Activated naive CD8-positive, alpha-beta T cell treated with anti-CD3 and anti-CD28 coated beads, Interleukin-2, amount 50 U/mL, for 16 hours (primary cell): Measurements from ENCODE around the gene PRRT4.

ENCODE experiments used
- DNase-seq: peaks from one replicate; pipeline ENCODE4 v3.0.0-alpha.2; 2020; ENCODE audit warnings: low read depth, low spot score

The PRRT4 gene

DNA sequence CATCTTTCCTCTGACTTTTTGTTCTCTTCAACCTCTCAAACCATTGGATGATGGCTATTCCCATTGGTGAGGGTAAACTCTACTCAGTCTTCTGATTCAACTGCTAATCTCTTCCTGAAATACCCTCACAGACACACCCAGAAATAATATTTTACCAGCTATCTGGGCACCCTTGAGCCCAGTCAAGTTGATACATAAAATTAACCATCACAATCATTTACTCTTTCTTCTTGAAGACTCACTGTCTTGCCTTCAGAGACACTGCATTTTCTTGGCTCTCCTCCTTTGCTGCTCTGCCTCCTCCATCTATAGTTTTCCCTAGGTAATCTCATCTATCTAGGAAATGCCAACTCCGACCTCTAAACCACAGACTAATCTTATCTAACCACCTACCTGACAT is 12.6 kb upstream of the PRRT4 start:
- no peak for DNase-seq

DNA sequence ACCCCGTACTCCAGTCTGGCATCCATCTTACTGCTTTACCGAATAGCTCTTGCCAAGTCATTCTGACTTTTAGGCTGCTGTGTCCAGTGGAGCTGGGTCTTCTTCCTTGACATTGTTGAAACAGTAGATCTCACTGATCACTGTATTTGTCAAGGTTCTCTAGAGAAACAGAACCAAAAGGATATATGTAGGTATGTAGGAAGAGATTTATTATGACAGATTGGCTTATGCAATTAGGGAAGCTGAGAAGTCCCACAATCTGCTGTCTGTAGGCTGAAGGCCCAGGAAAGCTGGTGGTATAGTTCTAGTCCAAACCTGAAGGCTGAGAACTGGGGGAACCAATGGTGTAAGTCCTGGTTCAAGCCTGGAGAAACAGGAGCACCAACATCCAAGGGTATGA is 12.1 kb upstream of the PRRT4 start:
- DNase-seq: no peak

DNA sequence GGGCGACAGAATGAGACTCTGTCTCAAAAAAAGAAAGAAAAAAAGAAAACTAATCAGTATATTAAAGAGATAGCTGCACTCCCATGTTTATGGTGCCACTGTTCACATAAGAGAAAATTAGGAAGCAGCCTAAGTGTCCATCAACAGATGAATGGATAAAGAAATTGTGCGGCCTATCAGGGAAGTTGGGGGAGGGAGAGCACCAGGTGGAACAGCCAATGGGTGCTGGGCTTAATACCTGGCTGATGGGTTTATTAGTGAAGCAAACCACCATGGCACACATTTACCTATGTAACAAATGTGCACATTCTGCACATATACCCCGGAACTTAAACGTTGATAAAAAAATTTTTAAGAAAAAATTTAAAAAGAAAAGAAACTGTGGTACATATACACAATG is 9.0 kb upstream of the PRRT4 start:
- no peak for DNase-seq

DNA sequence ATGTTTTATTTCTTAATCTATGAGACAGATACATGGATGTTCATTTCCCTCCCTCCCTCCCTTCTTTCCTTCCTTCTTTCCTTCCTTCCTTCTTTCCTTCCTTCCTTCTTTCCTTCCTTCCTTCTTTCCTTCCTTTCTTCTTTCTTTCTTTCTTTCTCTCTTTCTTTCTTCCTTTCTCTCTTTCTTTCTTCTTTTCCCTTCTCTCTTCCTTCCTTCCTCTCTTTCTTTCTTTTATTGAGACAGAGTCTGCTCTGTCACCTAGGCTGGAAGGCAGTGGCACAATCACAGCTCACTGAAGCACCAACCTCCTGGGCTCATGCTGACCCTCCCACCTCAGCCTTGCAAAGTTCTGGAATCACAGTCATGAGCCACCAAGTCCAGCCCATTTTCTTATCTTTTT is 5.5 kb upstream of the PRRT4 start:
- DNase-seq: no peak

DNA sequence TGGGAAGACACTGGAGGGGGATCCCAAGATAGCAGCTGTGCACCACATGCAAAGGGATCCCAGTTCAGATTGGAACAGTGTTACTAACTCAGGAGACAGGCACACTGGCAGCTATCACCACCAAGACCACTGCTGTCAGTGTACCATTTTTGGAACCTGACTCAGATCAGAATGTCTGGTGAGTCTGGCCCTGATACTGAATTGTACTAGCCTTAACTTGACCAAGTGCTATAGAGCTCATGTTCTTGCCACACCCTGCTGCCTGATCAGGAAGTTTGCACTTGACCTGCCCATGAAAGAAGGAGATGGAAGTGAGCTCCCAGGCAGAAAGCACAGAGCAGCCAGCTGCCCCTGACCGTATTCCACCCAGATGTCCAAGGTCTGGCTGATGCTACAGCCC is 4.8 kb upstream of the PRRT4 start:
- DNase-seq: no peak

DNA sequence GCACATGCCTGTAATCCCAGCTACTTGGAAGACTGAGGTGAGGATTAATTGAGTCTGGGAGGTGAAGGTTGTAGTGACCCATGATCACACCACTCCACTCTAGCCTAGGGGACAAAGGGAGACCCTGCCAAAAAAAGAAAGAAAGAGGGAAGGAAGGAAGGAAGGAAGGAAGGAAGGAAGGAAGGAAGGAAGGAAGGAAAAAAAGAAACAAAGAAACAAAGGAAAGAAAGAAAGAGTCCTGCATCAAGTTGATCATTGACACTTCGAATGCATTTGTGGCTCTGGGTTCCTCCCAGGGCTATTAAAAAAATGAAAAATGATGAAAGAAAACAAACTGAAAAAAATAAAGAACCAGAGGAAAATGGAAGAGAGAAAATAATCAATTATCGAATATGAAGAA is 3.9 kb upstream of the PRRT4 start:
- DNase-seq: no peak

DNA sequence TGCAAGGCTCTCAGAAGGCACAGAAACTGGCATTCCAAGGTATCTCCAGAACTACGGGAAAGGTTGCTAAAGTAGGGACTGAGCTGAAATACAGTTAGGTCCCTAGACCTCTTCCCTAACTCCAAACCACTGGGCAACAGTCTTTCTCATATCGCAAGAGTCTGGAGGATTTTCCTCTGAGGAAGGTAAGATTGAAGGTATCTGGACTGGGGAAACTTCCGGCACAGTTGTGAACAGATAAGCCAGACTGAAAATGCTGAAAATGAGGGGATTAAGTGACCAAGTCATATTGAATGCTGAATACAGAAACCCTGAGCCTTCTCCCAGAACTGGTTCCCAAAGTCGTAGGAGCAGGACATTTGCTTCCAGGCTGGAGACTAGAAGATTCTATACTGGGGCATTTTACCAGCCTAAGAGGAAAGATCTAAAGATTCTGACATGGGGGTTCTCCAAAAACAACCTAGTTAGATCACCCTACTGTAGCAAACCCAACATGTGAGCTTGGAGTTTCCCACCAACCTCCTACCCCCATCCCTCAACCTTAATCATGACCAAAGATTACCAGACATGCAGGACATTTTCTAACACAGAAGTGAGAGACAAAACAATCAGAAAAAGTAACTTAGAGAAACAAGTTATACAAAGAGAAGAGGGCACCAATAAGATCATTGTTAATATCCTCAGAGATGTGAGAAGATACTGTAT is 2.8 kb upstream of the PRRT4 start:
- no peak for DNase-seq

DNA sequence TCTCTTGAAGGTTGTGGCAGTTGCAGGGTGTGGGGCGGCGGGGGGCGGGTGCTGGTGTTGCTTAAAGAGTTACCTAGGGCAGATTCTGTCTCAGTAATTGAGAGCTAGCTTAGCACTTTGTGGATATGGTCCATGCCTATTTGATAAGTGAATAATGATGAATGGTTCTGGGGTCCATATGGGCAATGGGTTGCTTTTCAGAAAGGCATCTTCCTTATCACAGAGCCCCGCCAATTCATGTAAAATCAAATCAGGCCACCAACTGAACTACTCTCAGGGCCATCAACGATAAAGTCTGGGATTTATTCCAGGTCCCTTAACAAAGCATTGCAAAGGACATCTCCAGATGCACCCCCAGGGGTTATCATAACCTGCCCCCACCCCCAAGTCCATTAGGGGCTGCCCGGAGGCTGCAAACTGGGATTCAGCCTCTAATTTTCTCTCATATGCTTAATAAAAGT is 1.8 kb upstream of the PRRT4 start:
- no peak for DNase-seq

DNA sequence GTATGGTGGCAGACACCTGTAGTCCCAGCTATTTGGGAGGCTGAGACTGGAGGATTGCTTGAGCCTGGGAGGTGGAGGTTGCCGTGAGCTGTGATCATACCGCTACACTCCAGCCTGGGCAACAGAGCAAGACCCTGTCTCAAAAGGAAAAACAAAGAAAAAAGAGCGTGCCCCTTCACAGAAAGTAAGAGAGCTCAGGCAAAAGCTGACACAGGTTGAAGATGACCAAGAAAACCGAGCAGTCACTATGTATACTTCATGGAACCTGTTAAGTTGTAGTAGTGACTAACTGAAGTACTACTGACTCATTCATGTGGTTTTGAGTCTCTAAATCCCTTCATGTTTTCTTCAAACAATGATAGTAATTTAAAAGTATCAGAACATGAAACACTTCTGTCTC is 1.2 kb upstream of the PRRT4 start:
- no peak for DNase-seq

DNA sequence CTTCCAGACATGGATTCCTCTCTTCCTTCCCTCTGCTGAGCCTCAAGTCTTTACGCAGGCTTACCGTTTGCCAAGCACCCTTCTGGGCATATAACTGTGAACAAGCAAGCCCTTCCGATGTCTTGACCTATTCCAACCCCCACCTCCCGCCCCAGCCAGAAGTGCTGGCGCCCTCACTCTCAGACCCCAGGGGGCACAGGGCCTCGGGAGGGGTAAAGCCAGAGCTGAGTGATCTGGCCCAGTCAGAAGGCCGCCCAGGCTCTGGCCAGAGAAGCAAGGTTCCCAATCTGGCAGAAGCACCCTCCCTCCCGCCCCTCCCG is 1.2 kb downstream of the PRRT4 start:
- DNase-seq: no peak

DNA sequence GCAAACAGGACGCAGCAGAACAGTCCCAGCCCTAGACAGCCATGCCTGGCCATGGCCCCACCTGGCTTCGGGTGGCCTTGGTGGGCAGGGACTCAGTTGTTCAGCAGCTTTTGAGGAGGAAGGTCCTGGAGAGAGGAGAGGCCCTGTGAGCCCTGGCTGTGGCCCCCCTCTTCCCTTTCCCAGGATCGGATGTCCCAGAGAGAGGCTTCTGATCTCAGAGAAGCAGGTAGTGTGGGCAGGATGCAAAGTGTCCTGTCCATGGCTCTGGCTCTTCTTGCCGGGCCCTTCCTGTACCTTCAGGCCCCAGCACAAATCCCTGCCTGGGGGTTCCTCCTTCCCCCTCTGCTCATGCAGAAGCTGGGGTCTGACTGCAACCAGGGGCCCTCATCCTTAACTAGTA is 1.6 kb downstream of the PRRT4 start:
- no peak for DNase-seq

DNA sequence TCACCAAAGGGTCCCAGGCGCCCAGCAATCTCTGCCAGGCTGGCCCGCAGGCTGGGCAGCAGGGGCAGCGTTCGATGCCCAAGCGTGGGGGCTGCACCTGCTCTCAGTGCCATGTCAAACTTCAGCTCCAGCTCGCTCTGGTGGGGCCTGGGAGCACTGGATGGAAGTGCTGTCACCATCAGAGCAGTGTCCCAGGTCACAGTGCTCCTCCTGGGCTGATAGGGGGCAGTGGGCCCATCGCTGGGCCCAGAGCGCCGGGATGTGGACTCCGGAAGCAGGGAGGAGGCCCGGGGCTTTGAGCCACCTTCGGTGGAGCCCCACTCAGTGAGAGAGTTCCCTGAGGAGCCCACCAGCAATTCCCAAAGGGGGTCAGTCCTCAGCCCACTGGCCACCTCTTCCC is 2.2 kb downstream of the PRRT4 start:
- no peak for DNase-seq

DNA sequence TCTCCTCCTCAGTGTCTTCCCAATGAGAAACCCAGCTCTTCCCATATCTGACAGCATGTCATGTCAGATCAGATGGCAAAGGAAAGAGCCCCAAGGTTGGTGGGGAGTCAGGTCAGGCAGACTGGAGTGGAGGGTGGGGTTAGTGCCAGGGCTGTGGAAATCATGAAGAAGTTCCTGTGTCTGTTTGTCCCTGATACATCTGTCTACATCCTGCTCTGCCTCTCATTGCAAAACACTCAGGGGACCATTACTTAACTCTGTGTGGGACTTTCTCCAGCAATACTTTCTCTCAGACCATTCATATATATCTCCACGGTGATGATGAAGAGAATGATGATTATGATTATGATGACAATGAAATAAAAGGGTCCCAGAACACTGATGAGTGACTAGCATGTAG is 3.3 kb downstream of the PRRT4 start:
- DNase-seq: no peak

DNA sequence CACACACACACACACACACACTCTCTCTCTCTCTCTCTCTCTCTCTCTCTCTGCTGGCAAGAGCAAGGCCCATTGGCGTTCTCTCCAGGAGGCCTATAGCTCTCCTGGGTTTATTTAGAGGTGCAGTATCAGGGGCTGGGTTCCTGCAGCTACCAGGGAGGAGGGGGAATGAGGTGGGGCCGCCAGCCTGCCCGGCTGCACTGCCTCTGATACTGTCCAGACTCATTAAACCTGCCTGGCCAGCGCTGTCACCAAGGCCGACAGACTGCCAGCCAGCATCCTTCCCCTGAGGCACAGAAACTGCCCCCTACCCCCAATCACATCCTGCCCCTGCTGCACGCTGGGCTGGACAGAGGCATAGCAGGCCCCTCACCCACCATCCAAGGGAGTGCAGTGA is 4.3 kb downstream of the PRRT4 start:
- no peak for DNase-seq

DNA sequence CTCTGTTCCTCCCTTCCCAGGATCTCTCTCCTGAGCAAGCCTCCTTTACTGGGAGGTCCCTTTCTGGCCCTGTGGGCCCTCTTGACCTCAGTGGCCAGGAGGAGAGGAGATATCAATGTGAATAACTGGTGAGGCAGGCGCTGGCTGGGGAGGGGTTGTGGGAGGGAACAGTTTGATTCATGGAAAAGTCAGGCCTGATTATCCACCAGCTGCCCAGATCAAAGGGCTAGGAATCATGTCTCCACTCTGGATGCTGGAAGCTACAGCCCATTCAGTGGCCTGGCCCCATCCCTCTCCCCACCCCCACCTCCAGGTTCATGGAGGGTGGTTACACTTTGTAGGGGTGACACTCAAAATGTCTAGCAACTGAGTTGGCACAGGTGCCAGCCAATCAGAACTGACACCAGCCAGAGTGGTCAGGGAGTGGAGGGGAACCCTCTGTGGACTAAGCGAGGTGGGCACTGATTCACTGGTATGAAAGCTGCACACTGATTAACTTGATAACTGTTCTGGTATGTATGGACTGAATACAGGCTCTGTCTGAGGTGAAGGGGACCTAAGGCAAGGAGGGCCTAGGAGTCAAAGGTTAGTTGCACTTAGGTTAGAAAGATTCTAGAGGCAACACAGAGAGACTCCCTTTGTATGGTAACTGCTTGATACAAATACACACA is 4.8 kb downstream of the PRRT4 start:
- no peak for DNase-seq

DNA sequence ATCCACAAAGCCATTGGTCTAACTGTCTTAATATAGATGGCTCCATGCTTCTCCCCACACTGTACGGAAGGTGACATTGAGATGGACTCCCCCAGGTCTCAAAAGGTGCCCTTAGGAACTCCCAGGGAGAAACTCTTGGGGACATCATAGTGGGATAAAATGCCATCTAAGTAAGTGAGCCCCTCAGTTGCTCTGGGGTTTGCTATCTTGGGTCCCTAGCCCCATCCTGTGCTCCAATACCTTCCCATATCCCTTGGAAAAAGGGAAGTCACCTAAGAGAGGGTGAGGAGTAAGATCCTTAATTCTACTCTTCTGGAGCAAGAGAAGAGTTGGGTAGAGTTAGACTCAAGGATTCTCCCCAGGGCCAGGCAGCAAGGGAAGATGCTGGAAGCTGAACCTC is 7.9 kb downstream of the PRRT4 start:
- no peak for DNase-seq

DNA sequence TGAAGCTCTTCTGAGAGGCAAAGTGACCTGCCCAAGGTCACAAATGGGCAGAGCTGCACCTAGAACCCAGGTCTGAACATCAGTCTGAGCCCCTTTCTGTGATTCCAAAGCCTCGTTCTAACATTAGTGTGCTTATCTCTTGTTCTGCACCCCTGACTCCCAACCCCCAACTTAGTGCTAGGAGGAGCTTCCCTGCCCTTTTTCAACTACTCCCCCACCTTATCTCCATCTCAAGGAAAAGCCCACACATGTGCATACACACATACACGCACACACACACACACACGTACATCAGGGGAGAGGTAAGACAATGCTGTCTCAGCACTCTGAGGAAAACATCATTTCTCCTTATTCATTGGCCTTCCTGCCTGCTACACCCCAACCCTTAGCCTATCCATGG is 8.3 kb downstream of the PRRT4 start:
- DNase-seq: no peak

DNA sequence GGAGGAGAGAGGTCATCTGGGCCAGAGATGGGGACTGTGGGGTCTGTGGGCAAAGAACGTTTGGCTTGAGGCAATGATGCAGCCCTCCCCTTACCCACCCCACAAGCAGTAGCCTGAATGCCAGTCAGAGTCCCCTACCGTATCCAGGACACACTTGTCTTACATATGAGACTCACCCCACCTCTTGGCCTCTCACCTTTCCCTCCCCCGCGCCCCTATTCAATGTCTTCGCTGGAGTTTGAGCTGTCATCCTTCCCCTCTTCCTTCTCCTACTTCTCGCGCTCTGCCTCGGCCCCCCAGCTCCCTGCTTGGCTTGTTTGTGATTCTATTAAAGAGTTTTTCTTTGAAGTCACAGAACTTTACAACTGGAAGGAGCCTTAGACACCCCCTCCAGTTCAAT is 8.9 kb downstream of the PRRT4 start:
- DNase-seq: no peak

DNA sequence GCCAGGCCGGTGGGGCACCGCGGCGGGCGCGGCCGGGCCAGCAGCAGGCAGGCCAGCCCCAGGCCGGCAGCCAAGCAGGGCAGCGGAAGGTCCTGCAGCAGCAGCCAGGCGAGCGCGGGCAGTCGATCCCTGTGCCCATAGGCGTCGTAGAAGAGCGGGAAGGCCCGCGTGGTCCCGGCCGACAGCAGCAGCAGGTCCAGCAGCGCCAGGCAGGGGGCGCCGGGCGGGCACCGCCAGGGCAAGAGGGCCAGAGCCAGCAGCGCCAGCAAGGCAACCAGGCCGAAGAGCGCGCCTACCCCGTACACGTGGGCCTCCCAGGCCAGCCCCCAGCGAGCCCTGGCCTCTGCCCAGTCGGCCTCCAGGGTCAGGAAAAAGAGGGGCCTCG is 9.3 kb downstream of the PRRT4 start:
- DNase-seq: no peak

DNA sequence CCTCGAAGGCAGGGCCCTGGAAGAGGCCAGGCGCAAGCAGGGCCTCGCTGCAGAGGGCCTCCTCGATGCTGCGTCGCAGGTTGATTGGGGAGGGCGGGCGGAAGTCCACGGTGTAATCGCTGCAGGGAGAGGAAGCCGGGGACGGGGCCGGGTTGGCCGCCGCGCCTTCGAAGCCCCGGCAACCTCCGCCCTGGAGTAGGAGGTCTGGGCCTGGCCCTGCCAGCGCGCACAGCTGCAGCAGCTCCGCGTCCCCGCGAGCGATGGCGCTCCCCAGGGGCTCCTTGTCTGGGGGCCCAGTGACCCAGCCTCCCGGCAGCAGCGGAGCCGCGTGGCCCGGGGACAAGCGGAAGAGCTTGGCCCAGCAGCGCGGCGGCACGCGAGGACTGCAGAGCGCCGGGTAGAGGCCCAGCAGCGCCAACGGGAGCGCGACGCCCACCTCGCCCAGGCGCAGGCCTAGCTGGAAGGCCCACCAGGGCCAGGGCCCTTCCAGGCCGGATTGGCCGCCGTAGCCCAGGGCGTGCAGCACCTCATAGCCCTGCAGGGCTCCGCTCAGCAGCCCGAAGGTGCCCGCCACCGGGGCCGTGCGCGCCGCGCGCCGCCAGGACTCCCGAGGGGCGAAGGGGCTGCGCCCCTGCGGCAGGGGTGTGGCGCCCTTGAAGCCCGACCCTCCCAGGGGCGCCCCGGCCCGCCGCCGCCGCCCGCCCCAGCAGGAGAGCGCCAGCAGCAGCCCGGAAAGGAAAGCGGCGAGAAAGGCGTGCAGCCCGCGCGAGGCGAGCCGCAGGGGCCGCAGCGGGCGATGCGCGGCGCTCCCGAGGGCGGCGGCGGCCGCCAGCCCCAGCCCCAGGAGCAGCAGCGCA is 10.0 kb downstream of the PRRT4 start:
- DNase-seq: no peak

DNA sequence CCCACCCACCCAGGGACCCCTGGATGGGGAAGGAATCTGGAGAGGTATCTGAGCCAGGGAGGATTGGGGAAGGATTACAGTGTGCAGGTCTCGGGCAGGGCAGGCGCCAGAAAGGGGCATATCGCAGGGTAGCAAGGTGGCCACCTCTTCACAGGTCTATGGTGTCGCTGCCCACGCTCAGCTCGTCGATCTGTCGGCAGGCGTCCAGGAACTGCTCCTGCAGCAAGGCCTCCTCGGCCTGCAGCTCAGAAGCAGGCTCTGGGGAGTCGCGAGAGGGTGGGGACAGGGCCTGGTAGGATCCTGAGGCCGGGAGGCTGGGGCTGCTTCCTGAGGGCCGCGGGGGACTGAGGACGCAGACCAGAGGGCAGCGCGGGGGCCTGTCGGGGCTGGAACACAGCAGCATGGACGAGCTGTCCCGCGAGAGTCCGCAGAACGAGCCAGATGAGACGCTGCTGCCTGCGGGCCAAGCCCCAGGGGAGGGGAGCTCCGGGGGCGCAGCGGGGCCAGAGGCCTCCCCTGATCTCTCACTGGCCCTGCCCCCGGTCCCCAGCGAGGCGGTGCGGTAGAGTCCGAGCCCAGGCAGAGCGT is 10.7 kb downstream of the PRRT4 start:
- no peak for DNase-seq

DNA sequence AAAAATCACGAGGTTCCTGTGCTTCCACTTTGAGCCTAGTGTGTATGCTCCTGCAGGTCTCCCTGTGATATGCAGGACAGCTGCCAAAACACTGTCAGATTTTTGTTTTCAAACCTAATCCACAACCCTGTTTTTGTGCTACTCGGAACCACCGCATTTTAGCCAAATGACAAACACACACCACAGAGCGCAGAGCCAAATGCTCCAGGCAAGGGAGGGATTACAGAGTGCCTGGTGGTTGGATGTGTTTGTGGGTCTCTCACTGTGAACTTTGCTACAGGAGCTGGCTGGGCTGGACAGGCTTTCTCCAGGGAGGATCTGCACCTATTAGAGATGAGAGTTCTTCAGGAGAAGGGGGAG is 12.0 kb downstream of the PRRT4 start:
- no peak for DNase-seq

DNA sequence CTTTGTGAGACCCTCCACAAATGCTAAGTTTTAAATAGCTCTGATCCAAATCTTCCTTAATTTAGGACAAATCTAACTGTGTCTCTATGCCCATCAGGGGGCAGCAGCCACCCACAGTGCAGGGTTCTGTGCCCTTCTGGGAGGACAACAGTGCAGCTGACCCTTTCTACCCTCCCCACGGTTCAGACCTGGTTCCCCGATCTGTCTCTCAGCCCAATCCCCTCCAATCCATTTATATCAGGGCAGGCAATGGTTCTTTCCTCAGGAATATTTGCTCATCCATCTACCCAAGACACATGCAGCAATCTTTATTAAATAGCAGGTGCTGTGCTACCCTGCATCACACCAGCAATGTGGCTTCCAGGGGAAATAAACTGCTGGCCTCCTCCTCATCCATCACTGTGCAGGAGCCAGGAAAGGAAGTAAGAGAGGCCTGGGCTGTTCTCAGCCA is 13.8 kb downstream of the PRRT4 start:
- no peak for DNase-seq
